Mesothelial cell of epicardium (in vitro differentiated cells): ENCODE data around the gene CDHR1. TPM values are rescaled to one million over a fixed set of nuclear protein-coding genes. Genes with fewer than 3 reads are reported as not detected.
A peak's percentile ranks its signal among the peaks of the same experiment; 100 is the strongest.
"Not testable (repeated sequence)": the region's sequence is repeated elsewhere in the genome, so short reads cannot be mapped to it uniquely, and the experiment has no call there.

Source experiments
- DNase-seq, 2 experiments: peaks; one replicate each; pipeline ENCODE4 v3.0.0; 2021; ENCODE audit warnings: low spot score in 2 of 2; ENCODE audit not compliant: unreplicated experiment in 2 of 2
- H3K27ac Mint-ChIP-seq: 2 replicates; pipeline ENCODE4 v1.8.0; 2021; ENCODE audit warnings: mixed read lengths
- H3K27me3 Mint-ChIP-seq: 2 replicates; pipeline ENCODE4 v1.8.0; 2021; ENCODE audit warnings: low read depth, mixed read lengths
- H3K36me3 Mint-ChIP-seq: 2 replicates; pipeline ENCODE4 v1.8.0; 2021; ENCODE audit warnings: mixed read lengths
- H3K4me1 Mint-ChIP-seq: 2 replicates; pipeline ENCODE4 v1.8.0; 2021; ENCODE audit warnings: mixed read lengths
- H3K4me3 Mint-ChIP-seq: 2 replicates; pipeline ENCODE4 v1.8.0; 2021; ENCODE audit warnings: mild to moderate bottlenecking, moderate library complexity, mixed read lengths
- H3K9me3 Mint-ChIP-seq: 2 replicates; pipeline ENCODE4 v1.8.0; 2021; ENCODE audit warnings: mixed read lengths
- total RNA-seq: library from RNA; stranded (reverse); gene quantifications from 3 replicates; pipeline ENCODE4 v1.2.1, GENCODE V29; 2021
- TF ChIP-seq, protein P1 (sequence below): fragments of 200-600 bp; sonication (generic); IDR thresholded peaks from one replicate; pipeline ENCODE4 v1.5.0; 2021; ENCODE audit warnings: antibody characterized with exemption; ENCODE audit not compliant: unreplicated experiment

CDHR1 gene
- total RNA-seq, result 0.16 to 0.25 TPM (median 0.24 TPM) in 3 replicates

DNA sequence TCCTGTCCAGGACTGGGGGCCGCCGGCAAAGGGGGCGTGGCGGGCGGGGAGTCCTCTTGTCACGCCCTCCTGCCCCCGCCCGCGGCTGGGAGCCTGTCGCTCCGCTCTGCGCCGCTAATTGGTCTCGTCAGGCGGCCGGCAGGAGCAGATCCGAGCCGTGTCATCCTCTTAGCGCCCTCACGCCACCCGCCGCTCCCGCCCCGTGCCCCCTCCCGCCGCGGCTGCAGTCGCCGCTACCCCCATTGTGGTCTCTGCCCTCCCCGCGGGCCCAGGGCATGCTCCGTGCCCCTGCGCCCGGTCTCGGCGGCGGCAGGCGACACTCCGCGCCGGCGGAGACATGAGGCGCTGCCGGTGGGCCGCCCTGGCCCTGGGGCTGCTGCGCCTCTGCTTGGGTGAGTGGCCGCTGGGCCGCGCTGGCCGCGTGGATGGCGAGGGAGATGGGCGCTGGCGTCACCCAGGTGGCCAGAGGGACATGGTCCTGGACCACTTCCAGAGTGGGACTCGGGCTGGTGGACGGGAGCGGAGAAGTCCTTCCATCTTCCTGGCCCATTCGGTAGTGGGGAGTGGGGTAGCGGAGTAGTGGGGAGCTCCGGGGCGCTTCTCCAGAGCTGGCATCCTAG, at the start of gene CDHR1:
CDHR1 (plus strand) TSS at position 114 of the 620 bp plus-strand sequence; CDS start at position 338, 224 bp downstream.
- Mint-ChIP-seq H3K27ac (no peak within 1 kb of the TSS), H3K36me3 (no peaks in the 10 kb centered on the region), H3K9me3 (no peaks in the 10 kb centered on the region), H3K27me3 (peaks cover 94% of the 10 kb centered on the region), H3K4me1 (no peaks in the 10 kb centered on the region), H3K4me3 (peak within 1 kb of the TSS; percentile 38)
- DNase-seq, result no peak
- TF ChIP-seq, protein P1, sequence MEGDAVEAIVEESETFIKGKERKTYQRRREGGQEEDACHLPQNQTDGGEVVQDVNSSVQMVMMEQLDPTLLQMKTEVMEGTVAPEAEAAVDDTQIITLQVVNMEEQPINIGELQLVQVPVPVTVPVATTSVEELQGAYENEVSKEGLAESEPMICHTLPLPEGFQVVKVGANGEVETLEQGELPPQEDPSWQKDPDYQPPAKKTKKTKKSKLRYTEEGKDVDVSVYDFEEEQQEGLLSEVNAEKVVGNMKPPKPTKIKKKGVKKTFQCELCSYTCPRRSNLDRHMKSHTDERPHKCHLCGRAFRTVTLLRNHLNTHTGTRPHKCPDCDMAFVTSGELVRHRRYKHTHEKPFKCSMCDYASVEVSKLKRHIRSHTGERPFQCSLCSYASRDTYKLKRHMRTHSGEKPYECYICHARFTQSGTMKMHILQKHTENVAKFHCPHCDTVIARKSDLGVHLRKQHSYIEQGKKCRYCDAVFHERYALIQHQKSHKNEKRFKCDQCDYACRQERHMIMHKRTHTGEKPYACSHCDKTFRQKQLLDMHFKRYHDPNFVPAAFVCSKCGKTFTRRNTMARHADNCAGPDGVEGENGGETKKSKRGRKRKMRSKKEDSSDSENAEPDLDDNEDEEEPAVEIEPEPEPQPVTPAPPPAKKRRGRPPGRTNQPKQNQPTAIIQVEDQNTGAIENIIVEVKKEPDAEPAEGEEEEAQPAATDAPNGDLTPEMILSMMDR, result no peak

DNA sequence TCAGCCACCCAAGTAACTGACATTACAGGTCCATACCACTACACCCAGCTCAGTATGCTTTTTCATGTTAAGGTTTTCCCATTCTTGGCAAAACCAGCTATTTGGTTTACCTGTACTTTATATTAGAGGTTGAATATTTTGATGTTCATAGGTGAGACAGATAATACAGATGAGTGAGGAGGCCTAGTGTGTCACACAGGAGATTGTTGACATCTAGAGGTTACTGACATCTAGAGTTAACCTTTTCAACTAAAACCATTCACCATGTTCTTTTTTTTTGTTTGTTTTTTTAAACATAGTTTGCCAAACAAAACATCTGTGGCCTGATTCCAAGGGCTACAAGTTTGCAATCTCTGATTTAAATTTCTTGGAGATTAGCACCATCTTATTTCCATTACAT, 47.0 kb upstream of the CDHR1 start:
- no peak overlapping the region for H3K27ac Mint-ChIP-seq
- H3K4me3 Mint-ChIP-seq, result no peak overlapping the region
- no peak for DNase-seq
- H3K36me3 Mint-ChIP-seq, result peaks cover 32% of the 10 kb centered on the region
- no peaks in the 10 kb centered on the region for H3K9me3 Mint-ChIP-seq
- TF ChIP-seq, protein P1, result no peak
- H3K4me1 Mint-ChIP-seq, result no peaks in the 10 kb centered on the region
- no peaks in the 10 kb centered on the region for H3K27me3 Mint-ChIP-seq

DNA sequence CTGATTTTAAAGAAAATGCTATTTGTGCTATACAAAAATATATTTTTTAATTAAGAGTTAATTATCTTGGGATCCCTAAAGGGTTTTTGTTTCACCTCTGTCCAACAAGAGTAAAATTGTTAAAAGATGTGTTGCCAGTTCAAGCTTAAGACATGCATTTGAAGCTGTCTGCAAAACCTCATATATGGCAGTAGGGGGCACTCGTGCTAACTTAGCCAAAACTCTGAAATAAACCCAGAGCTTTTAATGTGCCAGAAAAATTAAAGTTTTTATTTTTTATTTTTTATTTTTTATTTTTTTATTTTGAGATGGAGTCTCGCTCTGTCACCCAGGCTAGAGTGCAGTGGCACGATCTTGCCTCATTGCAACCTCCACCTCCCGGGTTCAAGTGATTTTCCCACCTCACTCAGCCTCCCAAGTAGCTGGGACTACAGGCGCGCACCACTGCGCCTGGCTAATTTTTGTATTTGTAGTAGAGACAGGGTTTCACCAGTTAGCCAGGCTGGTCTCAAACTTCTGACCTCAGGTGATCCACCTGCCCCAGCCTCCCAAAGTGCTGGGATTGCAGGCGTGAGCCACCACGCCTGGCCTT, 46.2 kb upstream of the CDHR1 start:
- H3K27me3 Mint-ChIP-seq, H3K4me3 Mint-ChIP-seq, H3K4me1 Mint-ChIP-seq, H3K27ac Mint-ChIP-seq, H3K9me3 Mint-ChIP-seq, DNase-seq: not testable (repeated sequence)
- TF ChIP-seq, protein P1, result peak; percentile 67
- H3K36me3 Mint-ChIP-seq, result peaks cover 32% of the 10 kb centered on the region

DNA sequence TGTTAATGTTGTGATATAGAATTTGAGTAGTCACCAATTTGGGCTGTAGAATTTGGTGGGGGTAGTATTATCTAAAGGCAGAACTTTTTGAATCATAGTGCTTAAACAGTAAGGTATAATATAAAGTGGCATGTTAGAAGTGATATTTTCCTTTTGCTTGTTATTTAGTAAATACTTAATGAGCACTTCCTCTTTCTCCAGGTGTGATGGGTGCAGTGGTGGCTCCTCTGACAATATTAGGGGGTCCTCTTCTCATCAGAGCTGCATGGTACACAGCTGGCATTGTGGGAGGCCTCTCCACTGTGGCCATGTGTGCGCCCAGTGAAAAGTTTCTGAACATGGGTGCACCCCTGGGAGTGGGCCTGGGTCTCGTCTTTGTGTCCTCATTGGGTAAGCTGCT, 44.5 kb upstream of the CDHR1 start:
- Mint-ChIP-seq H3K4me3 (no peak overlapping the region), H3K27me3 (no peaks in the 10 kb centered on the region), H3K27ac (no peak overlapping the region), H3K4me1 (no peaks in the 10 kb centered on the region), H3K9me3 (no peaks in the 10 kb centered on the region), H3K36me3 (peaks cover 25% of the 10 kb centered on the region)
- TF ChIP-seq, protein P1, result no peak
- DNase-seq, result no peak

DNA sequence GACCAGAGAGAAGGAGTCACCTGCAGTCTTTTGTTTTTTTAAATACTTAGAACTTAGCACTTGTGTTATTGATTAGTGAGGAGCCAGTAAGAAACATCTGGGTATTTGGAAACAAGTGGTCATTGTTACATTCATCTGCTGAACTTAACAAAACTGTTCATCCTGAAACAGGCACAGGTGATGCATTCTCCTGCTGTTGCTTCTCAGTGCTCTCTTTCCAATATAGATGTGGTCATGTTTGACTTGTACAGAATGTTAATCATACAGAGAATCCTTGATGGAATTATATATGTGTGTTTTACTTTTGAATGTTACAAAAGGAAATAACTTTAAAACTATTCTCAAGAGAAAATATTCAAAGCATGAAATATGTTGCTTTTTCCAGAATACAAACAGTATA, 41.6 kb upstream of the CDHR1 start:
- no peaks in the 10 kb centered on the region for H3K4me1 Mint-ChIP-seq
- H3K4me3 Mint-ChIP-seq, result no peak overlapping the region
- TF ChIP-seq, protein P1, result no peak
- no peak for DNase-seq
- H3K36me3 Mint-ChIP-seq, result peaks cover 19% of the 10 kb centered on the region
- H3K27ac Mint-ChIP-seq, result no peak overlapping the region
- no peaks in the 10 kb centered on the region for H3K9me3 Mint-ChIP-seq
- H3K27me3 Mint-ChIP-seq, result peaks cover under 1% of the 10 kb centered on the region
